T-helper 22 cell (primary cell): ENCODE data around the gene TTLL13.
"Not testable (repeated sequence)": the region's sequence is repeated elsewhere in the genome, so short reads cannot be mapped to it uniquely, and the experiment has no call there.

ENCODE experiments used
- DNase-seq: peaks from one replicate; pipeline ENCODE4 v3.0.0-alpha.2; 2020; ENCODE audit warnings: low read depth

TTLL13 gene

GRCh38 chr15:90287101-90287500 lies 37.7 kb downstream of the TTLL13 start:
- DNase-seq: no peak

DNA sequence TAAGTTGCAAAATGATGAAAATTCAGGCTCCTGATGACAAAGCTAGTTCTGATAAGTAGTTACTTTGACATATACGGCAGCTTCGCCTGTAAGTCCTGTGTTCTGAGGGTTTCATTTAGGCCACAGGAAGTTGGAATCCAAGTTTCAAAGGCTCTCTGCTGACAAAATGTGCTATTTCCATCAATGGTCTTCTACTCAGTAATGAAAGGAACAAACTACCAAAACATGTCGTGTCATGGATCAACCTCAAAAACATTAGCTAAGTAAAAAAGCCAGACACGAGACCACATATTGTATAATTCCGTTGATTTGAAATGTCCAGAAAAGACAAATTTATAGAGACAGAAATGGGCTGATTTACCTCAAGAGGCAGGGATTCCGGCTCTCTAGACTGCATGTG lies 38.6 kb downstream of the TTLL13 start:
- no peak for DNase-seq

- DNase-seq: no peak
Observed at GRCh38 chr15:90291679-90292356, 42.5 kb downstream of the TTLL13 start.

- peak; percentile 23 for DNase-seq
Observed at GRCh38 chr15:90293040-90293810, 43.9 kb downstream of the TTLL13 start.

DNA sequence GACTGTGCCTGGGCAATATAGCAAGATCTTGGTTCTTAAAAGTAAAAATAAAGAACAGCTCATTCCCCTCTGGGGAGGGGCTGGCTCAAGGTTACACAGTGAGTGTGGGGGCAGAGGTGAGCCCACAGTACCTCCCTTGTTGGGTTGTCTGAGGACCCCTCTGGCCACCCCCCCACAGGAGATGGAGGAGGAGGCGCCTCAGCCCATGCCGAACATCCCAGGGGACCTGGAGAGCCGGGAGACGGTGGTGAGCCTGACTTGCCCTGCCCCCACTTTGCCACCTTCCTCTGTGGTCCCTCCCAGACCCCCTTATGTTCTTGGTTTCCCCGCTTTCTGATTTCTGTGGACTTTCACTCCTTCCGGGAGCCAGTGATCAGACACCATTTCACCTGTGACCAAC lies 44.8 kb downstream of the TTLL13 start:
- no peak for DNase-seq

GRCh38 chr15:90294601-90295269 lies 45.4 kb downstream of the TTLL13 start:
- DNase-seq: no peak

- no peak for DNase-seq
Observed at GRCh38 chr15:90295270-90295648, 45.9 kb downstream of the TTLL13 start.

GRCh38 chr15:90296316-90296884 lies 47.0 kb downstream of the TTLL13 start:
- DNase-seq: not testable (repeated sequence)

GRCh38 chr15:90297021-90297420 lies 47.7 kb downstream of the TTLL13 start:
- DNase-seq: no peak

DNA sequence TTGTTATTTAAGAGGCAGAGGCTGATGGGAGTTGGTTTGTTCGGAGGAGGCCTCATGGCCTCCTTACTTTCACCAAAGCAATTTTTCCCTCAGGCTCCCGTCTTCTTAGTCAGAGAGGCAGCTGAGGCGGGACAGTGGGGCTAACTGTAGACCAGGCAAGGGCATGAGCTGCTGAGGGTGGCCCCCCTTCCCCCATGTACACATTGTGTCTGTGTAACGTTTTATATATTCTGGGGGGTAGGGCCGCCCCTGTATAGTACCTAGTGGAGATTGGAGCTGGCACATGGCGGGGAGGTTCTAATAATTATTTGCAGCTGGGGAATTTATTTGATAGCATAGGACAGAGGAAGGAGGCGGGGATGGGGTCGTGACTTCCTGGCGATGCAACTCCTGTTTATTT lies 51.2 kb downstream of the TTLL13 start:
- DNase-seq: no peak

DNA sequence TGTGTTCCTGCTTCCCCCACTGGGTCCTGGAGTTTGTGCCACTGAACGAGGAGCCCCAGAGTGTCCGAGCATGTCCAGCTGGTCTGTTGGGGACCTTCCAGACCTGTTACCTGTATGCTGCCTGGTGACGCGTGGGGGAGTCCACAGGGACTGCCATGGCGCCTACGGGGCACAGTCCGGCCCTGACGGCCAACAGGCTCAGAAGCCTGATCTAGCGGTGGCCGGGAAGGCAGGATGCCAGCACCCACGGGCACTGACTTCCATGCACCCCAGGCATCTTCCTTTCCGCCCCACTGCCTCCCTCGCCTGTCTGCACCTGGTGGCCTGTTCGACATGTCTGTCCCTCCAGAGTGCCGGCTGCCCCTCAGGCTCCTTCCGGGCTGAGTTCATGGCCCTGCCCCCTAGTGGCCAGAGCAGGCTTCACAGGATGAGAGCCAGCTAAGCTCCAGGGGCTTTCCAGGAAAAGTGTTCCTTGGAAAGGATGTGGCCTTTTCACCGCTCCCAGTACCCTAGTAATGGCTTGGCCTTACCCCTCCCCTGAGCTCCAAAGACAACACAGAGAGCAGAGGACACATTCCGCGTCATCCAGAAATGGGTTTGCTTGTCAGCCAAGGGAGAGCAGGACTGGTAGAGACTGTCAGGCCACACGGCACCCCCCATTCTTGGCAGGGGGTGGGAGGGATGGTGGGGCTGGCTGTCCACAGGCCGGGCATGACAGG lies 51.8 kb downstream of the TTLL13 start:
- peak; percentile 15 for DNase-seq

DNA sequence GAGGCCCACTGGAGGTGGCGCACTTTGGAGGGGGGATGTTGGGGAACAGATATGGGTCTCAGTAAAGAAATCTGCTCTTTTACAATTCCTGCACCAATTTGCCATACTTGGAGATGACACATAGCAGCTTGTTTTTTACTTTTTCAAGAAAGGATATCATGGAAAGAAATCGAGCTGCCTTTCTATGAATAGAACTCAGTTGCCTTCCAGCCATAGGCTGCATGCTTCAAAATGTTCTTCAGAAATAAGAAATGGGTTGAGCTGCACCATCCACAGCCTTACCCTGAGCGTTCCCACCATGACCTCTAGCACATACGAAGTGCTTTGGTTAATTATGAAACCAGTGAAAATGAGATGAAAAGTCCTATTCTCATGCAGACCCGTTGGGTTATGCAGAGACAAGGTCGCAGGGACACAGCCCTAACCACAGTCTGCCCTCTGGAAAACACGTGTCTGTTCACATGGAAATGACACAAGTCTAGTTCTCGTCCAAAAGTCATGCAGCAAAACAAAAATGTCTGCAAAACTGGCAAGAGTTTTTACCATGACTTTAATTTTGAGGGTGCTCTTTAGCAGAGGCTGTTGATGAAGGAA lies 52.4 kb downstream of the TTLL13 start:
- DNase-seq: no peak

GRCh38 chr15:90305355-90305754 lies 56.0 kb downstream of the TTLL13 start:
- not testable (repeated sequence) for DNase-seq

GRCh38 chr15:90305932-90306331 lies 56.6 kb downstream of the TTLL13 start:
- no peak for DNase-seq

DNA sequence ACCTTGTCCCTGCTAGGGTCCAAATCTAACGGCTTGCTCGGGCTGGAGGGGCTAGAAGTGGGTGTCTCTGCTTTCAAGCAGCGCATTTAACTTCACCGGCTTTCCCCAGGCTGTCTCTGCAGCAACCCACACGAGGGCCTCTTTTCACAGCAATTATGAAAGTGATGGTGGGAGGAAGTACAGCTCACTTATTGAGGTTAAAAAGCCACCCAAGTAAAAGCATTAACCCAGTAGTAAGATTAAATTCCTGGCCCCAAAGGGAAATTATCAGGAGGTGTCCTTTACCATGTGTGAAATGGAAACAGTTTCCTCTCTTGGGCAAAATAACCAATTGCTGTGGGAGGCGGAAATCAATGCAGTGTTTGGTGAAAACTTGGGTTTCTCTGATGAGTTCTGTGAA lies 57.2 kb downstream of the TTLL13 start:
- no peak for DNase-seq

DNA sequence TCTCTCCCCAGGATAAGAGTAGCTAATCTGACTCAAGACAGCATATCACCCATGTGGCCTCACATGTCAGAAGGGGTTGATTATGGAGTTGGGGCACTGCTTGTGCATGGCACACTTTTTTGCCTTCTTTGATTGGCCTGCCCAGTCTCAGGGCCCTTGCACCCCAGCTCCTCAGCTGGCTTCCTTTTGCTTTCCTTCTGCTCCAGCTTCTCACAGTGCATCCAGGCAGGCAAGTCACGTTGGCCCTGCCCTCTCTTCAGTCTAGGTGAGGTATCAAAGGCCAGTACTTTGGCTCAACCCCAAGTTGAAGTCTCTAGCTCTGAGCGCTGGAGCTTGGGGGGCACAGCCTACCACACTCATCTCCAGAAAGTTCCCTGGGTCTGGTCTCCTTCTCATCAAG lies 58.3 kb downstream of the TTLL13 start:
- DNase-seq: no peak

- no peak for DNase-seq
Observed at GRCh38 chr15:90309020-90309419, 59.7 kb downstream of the TTLL13 start.
